Suprapubic skin (tissue), 4 donors: Measurements from ENCODE around the gene PLXNA1.

Experiments used
- CTCF ChIP-seq, 2 donors: fragments of 200-600 bp in 1 of 2; fragments of 450-650 bp in 1 of 2; sonication (generic) in 1 of 2; IDR thresholded peaks; one replicate each; pipeline ENCODE4 v1.5.1; 2016 to 2019; ENCODE audit warnings: antibody characterized with exemption in 2 of 2, mild to moderate bottlenecking in 1 of 2, moderate library complexity in 1 of 2
- POLR2A ChIP-seq, 2 donors: fragments of 450-650 bp; IDR thresholded peaks; one replicate each; pipeline ENCODE4 v1.6.1; 2017; ENCODE audit warnings: antibody characterized with exemption in 2 of 2, mild to moderate bottlenecking in 2 of 2, moderate library complexity in 2 of 2
- POLR2AphosphoS5 ChIP-seq, 3 donors: sonication (generic); formaldehyde crosslinking; IDR thresholded peaks; one replicate each; pipeline ENCODE4 v1.6.1; 2017; ENCODE audit warnings: antibody characterized with exemption in 3 of 3

GRCh38 chr3:126977821-126978220, 5.1 kb upstream of the PLXNA1 start:
- TF ChIP-seq POLR2A (IDR thresholded peaks at IDR 0.05), result no peak
- TF ChIP-seq POLR2AphosphoS5 (IDR thresholded peaks at IDR 0.05), result no peak
- no peak for TF ChIP-seq CTCF (IDR thresholded peaks at IDR 0.05)
